Epithelial cell of prostate (primary cell): ENCODE measurements around the gene INHA.

Source experiments
- DNase-seq: peaks from one replicate; pipeline ENCODE4 v3.0.0-alpha.2; 2011; ENCODE audit warnings: low read depth, low spot score
- H3K27ac ChIP-seq: fragments of 450-650 bp; 2 replicates; pipeline ENCODE4 v1.5.1; 2017; ENCODE audit warnings: mild to moderate bottlenecking

INHA gene

GRCh38 chr2:219607931-219608330 is 35.8 kb downstream of the INHA start:
- no peak for DNase-seq
- H3K27ac ChIP-seq, result no peak overlapping the region

GRCh38 chr2:219608399-219608964 is 36.4 kb downstream of the INHA start:
- H3K27ac ChIP-seq, result no peak overlapping the region
- DNase-seq, result no peak

DNA sequence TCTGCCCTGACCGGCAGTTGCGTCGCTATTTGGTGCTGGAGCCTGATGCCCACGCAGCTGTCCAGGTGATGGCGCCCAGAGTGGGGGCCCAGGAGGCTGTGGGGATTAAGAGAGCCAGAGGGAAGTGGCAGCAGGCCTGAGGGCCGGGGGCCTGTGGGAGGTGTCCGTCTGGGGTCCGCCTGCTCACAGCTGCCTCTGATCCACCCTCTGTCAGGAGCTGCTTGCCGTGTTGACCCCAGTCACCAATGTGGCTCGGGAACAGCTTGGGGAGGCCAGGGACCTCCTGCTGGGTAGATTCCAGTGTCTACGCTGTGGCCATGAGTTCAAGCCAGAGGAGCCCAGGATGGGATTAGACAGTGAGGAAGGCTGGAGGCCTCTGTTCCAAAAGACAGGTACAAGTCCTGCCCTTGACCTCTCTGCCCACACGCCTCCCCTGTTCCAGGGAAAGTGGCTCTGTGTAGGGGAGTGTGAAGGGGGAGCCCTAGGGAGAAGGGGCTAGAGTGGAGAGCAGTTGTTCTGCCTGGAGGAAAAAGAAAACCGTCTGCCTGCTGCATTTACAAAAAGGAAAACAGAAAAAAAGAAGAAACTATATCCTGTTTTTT is 37.1 kb downstream of the INHA start:
- DNase-seq, result no peak
- H3K27ac ChIP-seq, result no peak overlapping the region

DNA sequence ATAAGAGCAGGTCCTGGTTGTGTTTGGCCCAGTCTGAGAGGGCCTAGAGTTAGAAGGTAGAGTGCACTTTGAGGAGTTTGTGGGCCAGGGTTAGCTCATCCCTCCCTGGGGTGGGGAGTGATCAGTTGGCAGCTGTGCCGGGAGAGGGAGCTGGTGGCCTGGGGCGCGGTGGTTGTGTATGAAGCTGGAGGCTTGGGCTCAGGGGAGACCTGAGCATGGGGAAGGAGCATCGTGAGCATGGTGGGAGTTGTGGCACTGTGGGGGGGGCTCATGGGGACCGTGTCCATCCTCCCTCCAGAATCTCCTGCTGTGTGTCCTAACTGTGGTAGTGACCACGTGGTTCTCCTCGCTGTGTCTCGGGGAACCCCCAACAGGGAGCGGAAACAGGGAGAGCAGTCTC is 39.2 kb downstream of the INHA start:
- no peak for DNase-seq
- H3K27ac ChIP-seq, result no peak overlapping the region

DNA sequence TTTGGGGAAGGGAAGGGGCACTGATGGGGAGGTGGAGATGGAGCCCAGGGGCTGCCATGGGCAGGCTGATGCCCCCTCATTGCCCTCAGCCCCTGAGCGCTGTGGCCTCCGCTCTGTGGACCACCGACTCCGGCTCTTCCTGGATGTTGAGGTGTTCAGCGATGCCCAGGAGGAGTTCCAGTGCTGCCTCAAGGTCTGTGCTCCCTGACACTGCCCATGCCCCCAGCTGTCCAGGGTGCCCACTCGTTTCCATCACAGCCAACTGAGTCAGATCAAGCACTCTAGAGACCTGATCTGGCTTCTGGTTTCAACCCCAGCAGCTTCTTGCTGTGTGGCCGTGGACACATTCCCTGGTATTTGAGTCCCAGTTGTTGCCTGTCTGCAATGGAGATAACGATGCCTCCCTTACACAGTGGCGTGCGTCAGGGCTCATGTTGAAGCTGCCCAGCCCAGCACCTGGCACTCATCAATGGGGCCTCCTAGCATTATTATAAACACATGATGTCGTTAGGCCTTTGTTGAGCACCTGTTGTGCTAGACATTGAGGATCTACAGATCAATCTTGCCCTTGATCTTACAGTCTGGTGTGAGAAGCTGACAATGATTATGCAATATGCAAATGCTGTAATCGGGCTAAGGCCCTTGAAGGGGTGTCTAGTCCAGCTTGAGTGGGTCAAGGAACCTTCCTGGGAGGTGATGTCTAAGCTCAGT is 39.9 kb downstream of the INHA start:
- no peak overlapping the region for H3K27ac ChIP-seq
- no peak for DNase-seq

- no peak overlapping the region for H3K27ac ChIP-seq
- DNase-seq, result no peak
Measured at GRCh38 chr2:219612577-219613286, 40.6 kb downstream of the INHA start.

- no peak for DNase-seq
- no peak overlapping the region for H3K27ac ChIP-seq
Measured at GRCh38 chr2:219613461-219614070, 41.5 kb downstream of the INHA start.

- no peak for DNase-seq
Measured at GRCh38 chr2:219614076-219614860, 42.2 kb downstream of the INHA start.

GRCh38 chr2:219615036-219615435 is 42.9 kb downstream of the INHA start:
- DNase-seq, result no peak

More at GRCh38 chr2:219614076-219614860, 42.2 kb downstream of the INHA start:
- no peak overlapping the region for H3K27ac ChIP-seq

DNA sequence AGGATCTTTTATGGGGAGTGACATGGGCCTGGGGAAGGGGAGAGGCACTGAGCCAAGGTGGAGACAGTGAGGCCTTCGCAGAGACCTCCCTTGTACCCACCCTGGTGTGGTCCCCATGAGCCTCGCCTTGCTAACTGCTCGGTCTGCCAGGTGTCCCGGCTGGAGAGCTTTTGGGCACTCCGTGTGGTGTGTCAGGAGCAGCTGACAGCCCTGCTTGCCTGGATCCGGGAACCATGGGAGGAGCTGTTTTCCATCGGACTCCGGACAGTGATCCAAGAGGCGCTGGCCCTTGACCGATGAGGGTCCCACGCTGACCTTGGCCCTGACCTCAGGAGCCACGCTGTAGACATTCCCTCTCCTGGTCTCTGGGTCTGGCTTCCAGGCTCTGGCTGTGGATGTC is 43.8 kb downstream of the INHA start:
- H3K27ac ChIP-seq, result no peak overlapping the region
- no peak for DNase-seq

More at GRCh38 chr2:219615036-219615435, 42.9 kb downstream of the INHA start:
- no peak overlapping the region for H3K27ac ChIP-seq

DNA sequence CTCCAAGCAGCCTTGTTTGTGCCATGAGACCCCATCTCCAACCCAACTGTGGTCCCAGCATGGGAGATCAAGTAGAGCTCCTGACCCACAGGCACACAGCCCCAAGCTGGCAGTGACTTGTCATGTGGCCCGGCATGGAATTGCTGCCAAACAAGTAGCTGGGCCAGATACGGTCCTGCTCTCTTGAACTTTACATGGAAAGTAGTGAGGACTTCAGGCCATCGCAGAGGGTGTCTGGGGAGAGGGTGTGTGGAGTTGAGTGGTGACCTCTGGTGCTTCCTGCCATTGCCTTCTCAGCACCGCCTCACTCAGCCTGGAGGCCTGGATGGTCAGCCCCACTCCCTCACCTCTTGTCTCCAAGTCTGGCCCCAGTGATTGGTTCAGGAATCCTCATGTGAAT is 44.4 kb downstream of the INHA start:
- no peak for DNase-seq
- H3K27ac ChIP-seq, result no peak overlapping the region

DNA sequence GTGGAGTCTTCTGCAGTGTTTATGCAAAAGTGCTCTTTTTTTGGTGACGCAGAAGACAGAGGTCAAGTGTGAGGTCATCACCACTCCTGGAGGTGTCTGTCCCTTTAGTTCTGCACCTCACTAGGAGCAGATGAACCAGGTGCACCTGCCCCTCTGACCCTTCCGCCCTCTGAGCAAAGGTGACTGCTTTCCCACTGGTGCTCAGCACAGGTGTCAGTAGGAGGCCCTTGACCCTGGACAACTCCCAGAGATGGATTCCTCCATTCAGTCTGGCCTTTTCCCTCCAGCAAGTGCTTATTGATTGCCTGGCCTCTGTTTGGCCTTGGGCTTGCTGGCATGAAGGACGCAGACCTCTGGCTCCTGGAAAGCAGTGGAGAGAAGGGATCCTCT is 46.6 kb downstream of the INHA start:
- no peak for DNase-seq
- no peak overlapping the region for H3K27ac ChIP-seq

GRCh38 chr2:219619235-219619634 is 47.1 kb downstream of the INHA start:
- no peak overlapping the region for H3K27ac ChIP-seq
- DNase-seq, result no peak

DNA sequence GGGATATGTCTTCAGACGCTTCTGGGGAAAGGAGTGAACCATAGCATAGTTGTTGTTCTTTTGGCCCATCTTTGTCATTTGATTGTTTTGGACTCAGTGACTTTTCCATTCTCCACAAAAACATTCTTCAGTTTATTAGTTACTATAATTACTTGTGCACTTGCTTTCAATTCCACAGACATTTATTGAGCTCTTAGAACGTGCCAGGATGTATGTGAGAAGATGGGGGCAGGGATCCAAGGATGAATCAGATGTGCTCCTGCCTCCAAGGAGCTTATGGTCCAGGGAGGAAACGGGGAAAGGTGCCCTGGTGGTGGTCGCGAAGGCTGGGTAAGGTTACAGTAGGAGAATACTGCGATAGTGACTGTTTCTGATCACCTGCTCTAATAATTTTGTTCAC is 48.4 kb downstream of the INHA start:
- no peak overlapping the region for H3K27ac ChIP-seq
- no peak for DNase-seq

DNA sequence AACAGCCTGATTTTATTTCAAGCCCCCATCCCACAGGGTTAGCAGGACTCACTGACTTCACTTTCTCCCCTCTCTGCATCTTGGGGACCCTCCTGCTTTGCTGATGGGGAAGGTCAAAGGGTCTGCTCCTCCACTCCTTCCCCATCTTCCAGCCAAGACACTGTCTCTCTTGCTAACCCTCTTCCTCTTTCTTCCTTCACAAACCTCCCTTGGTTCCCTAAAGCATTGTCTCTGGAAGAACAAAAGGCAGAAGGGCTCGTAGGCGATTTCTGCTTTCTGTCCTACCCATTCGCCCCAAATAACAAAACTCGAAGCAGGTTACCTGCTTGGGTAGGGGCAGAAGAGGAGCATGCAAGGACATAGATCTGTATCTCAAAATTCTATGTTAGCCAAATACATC is 49.8 kb downstream of the INHA start:
- no peak overlapping the region for H3K27ac ChIP-seq
- DNase-seq, result no peak

DNA sequence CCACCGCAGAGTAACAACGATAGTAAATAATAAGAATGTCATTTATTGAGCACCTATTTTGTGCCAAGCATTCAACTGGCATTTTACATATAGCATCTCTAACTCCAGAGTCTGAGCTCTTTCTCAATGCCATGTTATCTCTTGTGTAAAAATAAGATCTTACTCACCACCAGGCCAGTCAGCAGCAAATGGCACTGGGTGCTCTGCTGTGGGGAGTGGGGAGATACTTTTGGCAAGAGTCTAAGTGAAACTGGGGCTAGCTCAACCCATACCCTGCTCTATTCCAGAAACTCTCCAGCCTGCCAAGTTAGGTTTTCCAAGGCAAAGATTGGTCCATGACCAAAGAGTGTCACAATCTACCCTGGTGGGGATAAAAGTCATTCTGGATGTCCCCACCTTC is 50.4 kb downstream of the INHA start:
- no peak for DNase-seq
- no peak overlapping the region for H3K27ac ChIP-seq

- DNase-seq, result no peak
- H3K27ac ChIP-seq, result no peak overlapping the region
Measured at GRCh38 chr2:219624565-219624964, 52.5 kb downstream of the INHA start.

GRCh38 chr2:219625179-219625578 is 53.1 kb downstream of the INHA start:
- no peak overlapping the region for H3K27ac ChIP-seq
- DNase-seq, result no peak
